Measurements from ENCODE around the gene RAB37. TPM values are rescaled to one million over a fixed set of nuclear protein-coding genes. Genes with fewer than 3 reads are reported as not detected.

The RAB37 gene
- total and polyA plus RNA-seq, 2 of the 8 experiments (the other 6 are each of a cell fraction or from before 2014, with no cell fraction given): 5.5 to 6.1 TPM

GRCh38 chr17:74722782-74723181 is 14.3 kb upstream of the RAB37 start (continued):
- TF ChIP-seq CHD7 (IDR thresholded peaks at IDR 0.05; ENCODE audit: insufficient replicate concordance, low read length): no peak
- TF ChIP-seq ATF2 (IDR thresholded peaks at IDR 0.05; ENCODE audit: low read length): no peak
- no peak for TF ChIP-seq NRF1 (IDR thresholded peaks at IDR 0.05; ENCODE audit: low read depth, low read length)
- no peak for TF ChIP-seq ATF3 (IDR thresholded peaks at IDR 0.05; ENCODE audit: insufficient read depth, low read depth, low read length)
- no peak for TF ChIP-seq SP1 (IDR thresholded peaks at IDR 0.05; ENCODE audit: low read depth, low read length)
- TF ChIP-seq POLR2A (IDR thresholded peaks at IDR 0.05; ENCODE audit: control extremely low read depth in 1 of 2, low read depth in 2 of 2, low read length in 2 of 2): no peak
- TF ChIP-seq, protein P1, sequence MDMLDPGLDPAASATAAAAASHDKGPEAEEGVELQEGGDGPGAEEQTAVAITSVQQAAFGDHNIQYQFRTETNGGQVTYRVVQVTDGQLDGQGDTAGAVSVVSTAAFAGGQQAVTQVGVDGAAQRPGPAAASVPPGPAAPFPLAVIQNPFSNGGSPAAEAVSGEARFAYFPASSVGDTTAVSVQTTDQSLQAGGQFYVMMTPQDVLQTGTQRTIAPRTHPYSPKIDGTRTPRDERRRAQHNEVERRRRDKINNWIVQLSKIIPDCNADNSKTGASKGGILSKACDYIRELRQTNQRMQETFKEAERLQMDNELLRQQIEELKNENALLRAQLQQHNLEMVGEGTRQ (IDR thresholded peaks at IDR 0.05; ENCODE audit: low read length): no peak
- TF ChIP-seq TEAD4 (IDR thresholded peaks at IDR 0.05; ENCODE audit: low read depth, low read length): no peak
- TF ChIP-seq EGR1 (IDR thresholded peaks at IDR 0.05; ENCODE audit: borderline replicate concordance, low read depth, low read length): no peak

Data from H1 (cell line).